ENCODE results near the gene RAB26.

DNA sequence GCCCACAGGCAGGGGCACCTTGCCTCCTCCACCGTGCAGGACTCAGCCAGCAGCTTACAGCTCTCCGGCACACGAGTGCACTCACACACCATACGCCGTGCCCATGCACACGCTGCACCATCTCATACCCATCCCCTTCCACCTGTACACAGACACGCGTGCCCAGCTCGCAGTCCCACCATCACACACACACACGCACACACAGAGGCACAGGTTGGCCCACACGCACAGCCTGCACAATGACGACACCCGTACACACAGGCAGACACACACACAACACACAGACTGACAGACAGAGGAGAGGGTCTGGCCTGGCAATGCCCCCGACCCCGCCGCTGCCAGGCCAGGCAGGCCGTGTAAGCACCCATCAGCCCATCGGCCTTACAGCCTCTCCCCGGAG, 35.9 kb downstream of the RAB26 start:
- no peak for TF ChIP-seq CTCF (optimal IDR thresholded peaks at IDR 0.05 in 1 of 3, IDR thresholded peaks at IDR 0.05 in 1 of 3, conservative IDR thresholded peaks at IDR 0.05 in 1 of 3; ENCODE audit: extremely low read depth in 1 of 3, insufficient read depth in 2 of 3, low read length in 3 of 3)
- TF ChIP-seq EZH2 (IDR thresholded peaks at IDR 0.05; ENCODE audit: low read length) = no peak
